SKM-1 treated with dmso at 0.1 percent for 144 hours (cell line): ENCODE results near the gene AKAP10.
A peak's percentile ranks its signal among the peaks of the same experiment; 100 is the strongest.
"Not testable (repeated sequence)": the region's sequence is repeated elsewhere in the genome, so short reads cannot be mapped to it uniquely, and the experiment has no call there.

Source experiments
- DNase-seq: peaks from one replicate; lab custom pipeline; 2025; ENCODE audit not compliant: unreplicated experiment; lab: John Stamatoyannopoulos, UW

The AKAP10 gene

GRCh38 chr17:19977293-19978208 is at the start of gene AKAP10:
TSS of gene AKAP10 (minus strand) at chr17:19977828. CDS start at chr17:19977679, 149 bp downstream.
- peak; percentile 79 for DNase-seq

GRCh38 chr17:20026960-20027359 is 49.3 kb upstream of the AKAP10 start:
- no peak for DNase-seq

DNA sequence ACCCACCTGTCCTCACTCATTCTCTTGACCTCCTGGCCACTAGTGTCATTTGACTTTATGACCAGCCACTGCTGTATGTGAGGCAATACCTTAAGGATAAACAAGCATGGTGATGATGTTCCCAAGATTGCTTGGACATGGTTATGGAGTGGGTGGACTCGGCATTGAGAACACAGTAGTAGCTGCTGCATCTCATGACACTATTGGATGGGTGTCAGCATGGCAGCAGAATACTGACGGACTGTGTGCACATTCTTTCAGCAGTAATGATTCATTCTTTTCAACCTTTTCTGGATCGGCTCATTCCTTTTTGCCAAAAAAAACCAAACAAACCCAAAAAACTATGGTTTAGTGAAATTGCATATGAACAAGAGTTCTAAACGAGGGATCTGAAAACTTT is 45.1 kb upstream of the AKAP10 start:
- no peak for DNase-seq

- DNase-seq = not testable (repeated sequence)
Observed at GRCh38 chr17:20016475-20016992, 38.9 kb upstream of the AKAP10 start.

DNA sequence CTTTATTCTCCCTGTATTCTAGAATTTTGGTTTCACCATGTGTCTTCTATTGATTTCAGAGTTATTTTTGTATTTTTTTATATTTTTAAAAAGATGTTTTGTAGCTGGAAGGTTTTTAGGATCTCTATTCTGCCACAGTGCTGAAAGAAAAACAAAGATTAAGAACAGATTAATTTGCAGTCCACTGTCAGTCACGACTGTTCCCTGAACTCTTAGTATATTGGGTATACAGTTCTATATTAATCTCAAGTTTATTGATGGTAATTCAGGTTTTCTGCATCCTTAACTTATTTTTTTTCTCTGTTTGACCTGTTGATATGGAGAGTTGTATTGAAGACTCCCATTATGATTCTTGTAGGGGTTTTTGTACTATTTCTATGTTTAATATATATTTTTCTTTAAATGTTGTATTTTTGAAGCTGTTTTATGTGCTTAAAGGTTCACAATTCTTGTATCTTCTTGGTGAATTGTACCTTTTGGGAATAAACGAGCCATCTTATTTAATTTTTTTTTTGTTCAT is 34.4 kb upstream of the AKAP10 start:
- DNase-seq = no peak

DNA sequence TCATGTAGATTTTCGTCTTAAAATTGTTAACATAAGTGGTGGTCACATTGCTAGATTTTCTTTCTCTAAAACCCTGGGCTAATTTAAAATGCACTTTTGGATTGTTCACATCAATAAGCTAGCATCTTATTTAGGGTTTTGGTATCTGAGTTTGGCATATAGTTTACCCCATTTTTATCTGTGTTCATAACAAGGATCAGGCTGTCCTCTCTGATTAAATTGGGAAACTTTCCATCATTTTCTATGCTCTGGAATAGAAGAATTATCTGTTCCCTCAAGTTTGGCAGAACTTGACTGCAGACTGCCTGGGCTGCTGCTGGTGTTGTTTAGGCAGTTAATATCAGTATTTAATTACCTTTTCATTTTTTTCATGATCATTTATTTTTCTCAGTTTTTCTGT is 33.3 kb upstream of the AKAP10 start:
- DNase-seq = no peak

DNA sequence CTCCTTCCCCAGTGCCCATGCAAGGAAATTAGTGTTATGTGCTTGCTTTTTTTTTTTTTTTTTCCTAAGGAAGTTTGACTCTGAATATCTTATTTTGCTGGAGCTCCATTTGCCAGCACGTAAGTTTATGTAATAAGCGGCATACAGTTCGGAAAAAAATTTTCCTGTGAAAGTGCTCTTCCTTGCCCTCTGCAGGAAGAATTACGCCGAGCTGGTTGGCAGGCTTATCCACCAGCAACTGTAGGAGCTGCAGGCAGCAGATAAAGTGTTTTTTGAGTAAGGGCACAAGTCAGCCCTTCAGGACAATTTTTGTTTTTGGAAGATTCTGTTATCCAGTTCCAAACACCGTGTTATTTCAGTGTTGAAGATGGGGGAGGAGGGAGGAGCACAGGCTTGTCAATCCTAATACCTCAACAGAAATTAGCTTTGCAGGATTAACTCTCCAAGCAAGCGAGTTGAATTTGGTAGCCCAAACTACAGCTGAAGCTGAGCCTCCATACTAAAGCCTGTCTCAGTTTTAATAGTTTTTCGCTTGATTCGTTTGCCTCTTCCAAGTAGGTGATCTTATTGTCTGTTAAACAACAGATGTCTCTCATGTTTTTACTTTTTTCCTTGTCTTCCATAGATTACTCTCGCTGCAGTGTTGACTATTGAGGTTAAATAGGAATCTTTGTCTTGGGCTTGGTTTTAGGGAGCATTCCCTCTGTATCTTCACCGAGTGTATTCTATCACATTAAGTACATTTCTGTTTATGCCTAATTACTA is 32.7 kb upstream of the AKAP10 start:
- DNase-seq = peak; percentile 37

- DNase-seq = peak; percentile 59
Observed at GRCh38 chr17:20009302-20010098, 31.9 kb upstream of the AKAP10 start, which contains the start of gene SPECC1. TSS of gene SPECC1 (plus strand) at chr17:20009359. CDS start at chr17:20096652, 87,293 bp downstream.

GRCh38 chr17:20009052-20009301 is 31.3 kb upstream of the AKAP10 start:
- DNase-seq = no peak

DNA sequence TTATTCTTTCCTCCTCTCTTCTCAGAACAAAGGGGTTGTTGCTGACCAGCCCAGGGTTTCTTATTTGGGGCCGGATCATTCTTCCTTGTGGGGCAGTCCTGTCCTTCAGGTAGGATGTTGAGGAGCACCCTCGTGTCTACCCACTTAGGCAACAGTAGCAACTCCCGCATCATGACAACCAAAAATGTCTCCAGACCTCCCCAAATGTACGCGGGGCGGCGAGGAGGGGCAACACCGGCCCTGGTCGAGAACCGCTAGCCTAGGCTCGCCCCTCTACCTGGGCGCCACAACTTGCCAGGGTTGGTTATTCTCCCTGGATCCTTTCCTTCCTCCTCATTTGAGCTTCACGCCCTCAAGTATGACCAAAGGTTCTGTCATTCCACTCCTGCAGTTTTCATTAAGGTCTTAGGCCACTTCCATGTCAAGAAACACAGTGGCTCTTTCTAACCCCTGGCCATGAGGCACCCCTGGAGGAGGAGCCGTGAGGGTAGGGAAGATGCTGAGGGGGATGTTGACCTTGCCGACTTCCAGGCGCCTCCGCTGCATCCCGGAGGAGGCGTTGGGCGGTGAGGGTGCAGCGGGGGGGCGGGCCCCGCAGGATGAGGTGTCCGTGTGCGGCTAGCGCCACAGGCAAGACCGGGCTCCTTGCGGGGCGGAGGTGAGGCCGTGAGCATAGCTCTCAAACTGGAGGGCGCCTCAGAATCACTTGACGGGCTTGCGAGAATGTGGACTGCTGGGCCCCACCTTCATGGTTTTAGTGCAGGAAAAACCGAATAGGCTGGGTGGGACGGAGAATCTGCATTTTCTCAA is 30.8 kb upstream of the AKAP10 start:
- no peak for DNase-seq

DNA sequence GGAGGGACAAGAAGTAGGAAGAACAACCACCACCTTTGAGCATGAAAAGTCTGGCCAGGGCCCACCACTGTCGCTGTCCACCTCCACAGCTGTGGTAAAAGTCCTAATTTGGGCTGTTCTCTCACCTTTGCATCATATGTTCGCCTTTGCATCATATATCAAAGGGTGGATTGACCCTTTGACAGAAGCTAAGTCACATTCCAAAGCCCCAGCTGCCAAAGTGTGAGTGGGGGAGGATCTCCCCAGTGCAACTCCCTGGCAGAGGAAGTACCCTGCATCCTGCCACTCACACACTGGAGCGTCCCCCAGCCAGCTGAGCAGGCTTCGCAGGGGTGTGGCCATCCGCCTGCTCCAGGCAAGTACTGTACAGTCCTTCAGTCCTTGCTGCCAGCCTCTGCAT is 18.9 kb upstream of the AKAP10 start:
- DNase-seq = no peak

GRCh38 chr17:19996086-19996485 is 18.5 kb upstream of the AKAP10 start:
- DNase-seq = no peak

DNA sequence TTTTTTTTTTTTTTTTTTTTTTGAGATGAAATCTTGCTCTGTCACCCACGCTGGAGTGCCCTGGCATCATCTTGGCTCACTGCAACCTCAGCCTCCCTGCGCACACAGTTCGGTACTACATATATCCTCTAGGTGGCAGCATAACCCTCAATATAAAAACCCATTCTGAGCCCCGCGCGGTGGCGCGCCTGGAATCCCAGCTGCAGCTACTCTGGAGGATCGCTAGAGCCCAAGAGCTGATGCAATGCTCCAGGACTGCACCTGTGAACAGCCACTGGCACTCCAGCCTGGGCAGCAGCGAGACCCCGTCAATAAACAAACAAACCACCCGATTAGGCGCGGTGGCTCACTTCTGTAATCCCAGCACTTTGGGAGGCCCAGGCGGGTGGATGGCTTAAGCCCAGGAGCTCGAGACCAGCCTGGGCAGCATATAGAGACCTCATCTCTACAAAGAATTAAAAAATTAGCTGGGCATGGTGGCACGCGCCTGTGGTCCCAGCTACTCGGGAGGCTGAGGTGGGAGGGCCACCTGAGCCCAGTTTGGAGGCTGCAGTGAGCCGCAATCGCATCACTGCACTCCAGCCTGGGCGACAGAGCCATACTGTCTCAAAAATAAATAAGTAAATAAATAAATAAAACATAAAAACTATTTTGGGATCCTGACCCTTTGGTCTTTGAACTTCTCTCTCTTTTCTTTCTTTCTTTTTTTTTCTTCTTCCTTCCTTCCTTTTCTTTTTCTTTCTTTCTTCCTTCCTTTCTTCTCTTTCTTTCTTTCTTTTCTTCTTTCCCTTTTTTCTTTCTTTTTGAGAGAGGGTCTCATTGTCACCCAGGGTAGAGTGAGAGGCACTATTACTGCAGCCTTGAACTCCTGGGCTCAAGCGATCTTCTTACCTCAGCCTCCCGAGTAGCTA is 15.4 kb upstream of the AKAP10 start:
- peak; percentile 78 for DNase-seq

- DNase-seq = no peak
Observed at GRCh38 chr17:19991252-19991885, 13.7 kb upstream of the AKAP10 start.

- no peak for DNase-seq
Observed at GRCh38 chr17:19987897-19988296, 10.3 kb upstream of the AKAP10 start.

- DNase-seq = no peak
Observed at GRCh38 chr17:19986941-19987861, 9.6 kb upstream of the AKAP10 start.

GRCh38 chr17:19979917-19980770 is 2.5 kb upstream of the AKAP10 start:
- DNase-seq = peak; percentile 55
